HG02623 (cell line): ENCODE measurements around the gene SRM.
"Not testable (repeated sequence)": the region's sequence is repeated elsewhere in the genome, so short reads cannot be mapped to it uniquely, and the experiment has no call there.

ENCODE experiments used
- ATAC-seq: cut with Tn5 transposase; IDR thresholded peaks from one replicate; pipeline ENCODE4 v1.9.1; 2021; ENCODE audit warnings: moderate library complexity; ENCODE audit not compliant: unreplicated experiment

The SRM gene

GRCh38 chr1:11045428-11046269, 14.2 kb downstream of the SRM start:
- ATAC-seq: no peak

GRCh38 chr1:11044849-11045427, 14.9 kb downstream of the SRM start:
- no peak for ATAC-seq

GRCh38 chr1:11044086-11044848, 15.6 kb downstream of the SRM start:
- no peak for ATAC-seq

GRCh38 chr1:11042995-11043874, 16.6 kb downstream of the SRM start:
- ATAC-seq: no peak

DNA sequence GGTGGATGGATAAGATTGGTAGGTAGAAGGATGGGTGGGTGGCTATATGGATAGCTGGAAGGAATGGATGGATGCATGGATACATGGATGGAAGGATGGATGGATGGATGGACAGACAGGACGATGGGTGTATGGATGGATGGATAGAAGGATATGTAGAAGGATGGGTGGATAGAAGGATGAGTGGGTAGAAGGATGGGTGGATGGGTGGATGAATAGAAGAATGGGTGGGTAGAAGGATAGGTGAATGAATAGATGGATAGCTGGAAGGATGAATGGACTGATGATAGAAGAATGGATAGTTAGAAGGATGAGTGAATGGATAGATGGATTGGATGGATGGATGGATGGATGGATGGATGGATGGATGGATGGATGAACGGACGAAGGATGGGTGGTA, 17.8 kb downstream of the SRM start:
- ATAC-seq: no peak

- no peak for ATAC-seq
These were observed 18.8 kb downstream of the SRM start for GRCh38 chr1:11041048-11041447.

DNA sequence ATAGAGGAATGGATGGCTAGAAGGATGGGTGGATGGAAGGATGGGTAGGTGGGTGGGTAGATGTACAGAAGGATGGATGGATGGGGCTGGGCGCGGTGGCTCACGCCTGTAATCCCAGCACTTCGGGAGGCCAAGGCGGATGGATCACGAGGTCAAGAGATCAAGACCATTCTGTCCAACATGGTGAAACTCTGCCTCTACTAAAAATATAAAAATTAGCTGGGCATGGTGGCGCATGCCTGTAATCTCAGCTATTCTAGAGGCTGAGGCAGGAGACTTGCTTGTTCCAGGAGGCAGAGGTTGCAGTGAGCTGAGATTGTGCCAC, 19.8 kb downstream of the SRM start:
- not testable (repeated sequence) for ATAC-seq

- ATAC-seq: no peak
These were observed 20.3 kb downstream of the SRM start for GRCh38 chr1:11039351-11040104.

DNA sequence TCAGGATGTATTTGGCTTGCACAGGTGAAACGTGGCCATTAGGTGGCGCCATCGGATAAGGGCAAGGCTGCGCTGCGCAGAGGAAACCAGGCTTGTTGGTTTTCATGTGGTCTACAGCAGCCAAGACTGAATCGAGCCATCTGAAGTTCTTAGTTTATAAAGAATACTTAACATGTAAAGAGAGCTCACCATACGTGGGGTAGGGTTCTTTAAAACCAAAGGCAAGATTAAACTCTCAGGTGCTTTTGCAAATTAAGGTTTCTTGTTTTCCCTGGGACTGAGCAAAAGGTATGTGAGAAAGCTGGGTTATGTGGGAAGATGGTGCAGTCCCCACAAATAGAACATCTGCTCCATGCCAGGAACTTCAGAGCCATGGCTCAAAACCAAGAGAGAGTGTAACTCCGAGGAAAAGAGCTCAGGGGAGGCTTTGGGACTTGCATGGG, 22.1 kb downstream of the SRM start:
- ATAC-seq: no peak

DNA sequence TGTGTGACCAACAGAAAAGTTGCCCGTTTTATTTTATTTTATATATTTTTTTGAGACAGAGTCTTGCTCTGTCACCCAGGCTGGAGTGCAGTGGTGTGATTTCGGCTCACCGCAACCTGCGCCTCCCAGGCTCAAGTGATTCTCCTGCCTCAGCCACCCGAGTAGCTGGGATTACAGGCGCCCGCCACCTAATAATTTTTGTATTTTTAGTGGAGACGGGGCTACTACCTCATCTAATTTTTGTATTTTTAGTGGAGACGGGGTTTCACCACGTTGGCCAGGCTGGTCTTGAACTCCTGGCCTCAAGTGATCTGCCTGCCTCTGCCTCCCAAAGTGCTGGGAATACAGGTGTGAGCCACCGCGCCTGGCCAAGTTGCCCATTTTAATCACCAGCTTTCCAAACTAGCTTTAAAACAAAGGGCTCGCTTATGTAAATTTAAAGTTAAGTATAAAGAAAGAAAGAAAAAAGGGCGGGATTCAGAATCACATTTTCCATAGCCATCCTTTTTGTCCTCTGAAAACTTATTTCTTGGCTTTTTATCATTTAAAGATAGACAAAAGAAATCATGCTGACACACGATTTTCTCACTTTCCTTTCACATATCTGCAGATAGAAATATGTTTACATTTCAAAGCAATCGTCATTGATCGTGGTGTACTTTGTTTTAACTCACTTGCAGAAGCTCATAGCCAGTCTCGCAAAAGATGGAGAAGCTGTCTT, 22.6 kb downstream of the SRM start:
- not testable (repeated sequence) for ATAC-seq

DNA sequence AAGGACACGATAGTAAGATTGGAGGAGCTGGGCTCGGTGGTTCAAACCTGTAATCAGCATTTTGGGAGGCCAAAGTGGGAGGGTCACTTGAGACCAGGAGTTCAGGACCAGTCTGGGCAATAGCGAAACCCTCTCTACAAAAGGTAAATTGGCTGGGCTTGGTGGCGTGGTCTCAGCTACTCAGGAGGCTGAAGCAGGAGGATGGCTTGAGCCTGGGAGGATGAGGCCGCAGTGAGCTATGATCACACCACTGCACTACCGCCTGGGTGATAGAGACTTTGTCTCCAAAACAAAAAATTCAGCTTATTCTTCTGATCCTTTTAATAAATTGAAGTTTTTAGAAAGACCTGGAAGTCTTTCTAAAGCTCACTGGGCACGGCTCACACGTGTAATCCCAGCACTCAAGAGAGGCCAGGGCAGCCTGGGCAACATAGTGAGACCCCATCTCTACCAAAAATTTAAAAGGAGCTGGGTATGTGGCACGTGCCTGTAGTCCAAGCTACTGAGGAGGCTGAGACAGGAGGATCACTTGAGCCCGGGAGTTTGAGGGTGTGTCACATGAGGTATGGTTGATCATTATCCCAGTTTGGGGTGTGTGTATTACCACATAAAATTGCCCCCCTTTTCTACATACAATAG, 28.1 kb downstream of the SRM start:
- ATAC-seq: no peak

- ATAC-seq: no peak
These were observed 29.0 kb downstream of the SRM start for GRCh38 chr1:11030865-11031264.

- no peak for ATAC-seq
These were observed 31.8 kb downstream of the SRM start for GRCh38 chr1:11028018-11028417.

GRCh38 chr1:11027316-11027715, 32.5 kb downstream of the SRM start:
- ATAC-seq: no peak

GRCh38 chr1:11026903-11027302, 32.9 kb downstream of the SRM start:
- no peak for ATAC-seq

DNA sequence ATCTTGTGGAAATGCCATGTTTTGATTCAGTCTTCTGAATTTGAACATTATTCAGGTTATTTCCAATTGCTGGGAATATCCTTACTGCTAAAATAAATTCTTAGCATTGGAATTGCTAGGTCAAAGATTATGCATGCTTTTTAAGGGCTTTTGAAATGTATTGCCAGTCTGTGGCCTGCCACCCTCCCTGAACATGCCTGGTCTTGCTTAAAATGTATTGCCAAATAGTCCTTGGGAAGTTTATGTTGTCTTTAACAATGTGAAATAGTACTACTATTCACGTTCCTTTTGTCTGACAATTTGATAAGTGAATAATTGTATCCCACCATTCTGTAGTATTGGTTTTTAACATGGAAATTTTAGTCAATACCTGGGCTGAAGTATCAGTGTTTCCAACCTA, 33.8 kb downstream of the SRM start:
- no peak for ATAC-seq

DNA sequence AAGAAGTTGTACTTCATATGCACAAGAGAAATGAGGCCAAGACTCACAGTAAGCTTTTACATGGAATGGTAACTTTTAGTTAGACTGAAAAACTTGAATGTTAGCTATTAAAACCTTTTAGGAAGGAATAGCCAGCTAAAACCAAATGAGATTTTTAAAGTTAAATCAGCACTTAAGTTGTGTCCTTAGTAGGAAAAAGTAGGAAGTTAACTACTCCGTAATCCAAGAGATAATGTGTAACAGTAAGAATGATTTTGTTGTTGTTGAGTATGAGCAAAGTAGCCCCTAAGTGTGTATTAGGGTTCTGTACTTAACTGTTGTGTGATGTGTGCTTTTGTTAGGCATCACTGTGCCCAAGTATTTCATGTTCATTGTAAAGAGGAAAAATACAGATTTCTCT, 34.2 kb downstream of the SRM start:
- no peak for ATAC-seq

DNA sequence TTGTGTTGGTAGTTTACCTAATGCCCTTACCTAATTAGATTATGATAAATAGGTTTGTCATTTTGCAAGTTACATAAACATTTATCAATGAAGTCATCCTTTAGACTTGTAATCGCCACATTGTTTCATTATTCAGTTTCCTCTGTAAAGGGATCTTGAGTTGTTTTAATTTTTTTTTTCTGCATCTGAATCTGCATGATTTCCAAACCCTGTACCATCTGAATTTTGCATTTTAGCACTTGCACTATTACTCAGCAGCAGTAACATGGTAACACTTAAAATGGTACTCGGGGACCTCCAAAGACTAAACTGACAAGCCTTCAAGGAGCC, 35.0 kb downstream of the SRM start:
- no peak for ATAC-seq

- ATAC-seq: no peak
These were observed 35.5 kb downstream of the SRM start for GRCh38 chr1:11024154-11024873.
